HG03432 (cell line): ENCODE measurements around the gene SNX20.

Source experiments
- ATAC-seq: cut with Tn5 transposase; IDR thresholded peaks from one replicate; pipeline ENCODE4 v1.9.1; 2021; ENCODE audit warnings: mild to moderate bottlenecking, moderate library complexity; ENCODE audit not compliant: unreplicated experiment

Gene SNX20

DNA sequence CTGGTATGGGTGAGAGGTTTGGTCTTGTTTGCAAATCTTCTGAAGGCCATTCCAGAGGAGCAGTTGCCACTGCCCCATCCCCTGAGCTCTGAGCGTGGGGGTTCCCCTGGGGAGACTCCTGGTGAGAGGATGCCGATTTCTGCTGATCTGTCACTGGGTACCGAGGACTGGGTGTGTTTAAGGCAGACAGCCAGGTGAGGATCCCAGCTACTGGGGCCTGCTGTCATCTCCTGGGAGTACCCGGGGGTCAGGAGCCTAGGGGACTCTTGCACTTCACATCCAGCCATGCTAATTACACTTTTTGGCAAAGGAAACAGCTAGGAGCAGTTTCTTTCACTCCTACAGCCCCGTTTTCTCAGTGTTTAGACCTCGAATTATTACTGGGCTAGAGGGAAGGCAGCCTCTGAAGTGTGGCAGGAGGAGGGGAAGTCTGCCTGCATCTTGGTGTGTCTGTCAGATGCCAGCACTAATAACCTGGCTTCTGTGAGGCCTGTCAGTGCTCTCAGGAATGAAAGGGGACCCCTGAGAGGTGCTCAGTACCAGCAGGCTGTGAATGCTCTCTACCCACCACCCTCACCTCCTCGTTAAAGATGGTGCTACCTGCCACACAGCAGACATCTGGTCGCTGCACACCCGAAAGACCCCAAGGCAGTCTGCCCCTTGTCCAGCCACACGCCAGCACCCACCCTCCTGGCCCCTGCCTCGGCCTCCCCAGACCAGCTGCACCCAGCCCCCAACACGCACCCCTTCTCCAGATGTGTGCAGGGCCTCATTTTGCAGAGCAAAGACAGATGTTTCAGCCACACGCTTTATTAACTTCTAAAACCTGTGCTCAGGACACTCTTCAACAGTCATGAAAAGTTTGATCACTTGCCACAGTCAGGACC, 43.2 kb downstream of the SNX20 start:
- ATAC-seq = no peak

DNA sequence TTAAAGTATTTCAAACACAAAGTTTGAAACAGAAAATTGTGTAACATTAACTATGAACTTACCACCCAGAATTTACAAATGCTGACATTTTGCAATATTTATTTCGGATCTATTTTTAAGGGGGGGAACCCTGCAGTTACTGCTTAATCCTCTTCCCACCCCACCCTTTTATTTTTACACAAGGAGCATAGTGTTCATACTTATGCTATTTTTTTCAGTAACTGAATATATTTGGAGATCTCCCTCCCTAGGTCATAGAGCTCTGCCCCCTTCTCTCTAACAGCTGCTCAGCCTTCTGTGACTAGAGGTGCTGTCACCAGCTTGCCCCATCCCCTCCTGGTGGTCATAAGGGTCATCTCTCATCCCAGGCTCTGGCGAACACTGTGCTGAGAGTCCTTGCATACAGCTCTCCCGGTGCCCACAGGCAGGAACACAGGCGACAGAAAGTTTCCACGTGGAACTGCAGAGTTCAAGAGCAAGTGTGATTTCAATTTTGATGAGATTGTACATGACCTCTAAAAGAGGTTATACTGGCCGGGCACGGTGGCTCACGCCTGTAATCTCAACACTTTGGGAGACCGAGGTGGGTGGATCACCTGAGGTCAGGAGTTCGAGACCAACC, 44.2 kb downstream of the SNX20 start:
- no peak for ATAC-seq

DNA sequence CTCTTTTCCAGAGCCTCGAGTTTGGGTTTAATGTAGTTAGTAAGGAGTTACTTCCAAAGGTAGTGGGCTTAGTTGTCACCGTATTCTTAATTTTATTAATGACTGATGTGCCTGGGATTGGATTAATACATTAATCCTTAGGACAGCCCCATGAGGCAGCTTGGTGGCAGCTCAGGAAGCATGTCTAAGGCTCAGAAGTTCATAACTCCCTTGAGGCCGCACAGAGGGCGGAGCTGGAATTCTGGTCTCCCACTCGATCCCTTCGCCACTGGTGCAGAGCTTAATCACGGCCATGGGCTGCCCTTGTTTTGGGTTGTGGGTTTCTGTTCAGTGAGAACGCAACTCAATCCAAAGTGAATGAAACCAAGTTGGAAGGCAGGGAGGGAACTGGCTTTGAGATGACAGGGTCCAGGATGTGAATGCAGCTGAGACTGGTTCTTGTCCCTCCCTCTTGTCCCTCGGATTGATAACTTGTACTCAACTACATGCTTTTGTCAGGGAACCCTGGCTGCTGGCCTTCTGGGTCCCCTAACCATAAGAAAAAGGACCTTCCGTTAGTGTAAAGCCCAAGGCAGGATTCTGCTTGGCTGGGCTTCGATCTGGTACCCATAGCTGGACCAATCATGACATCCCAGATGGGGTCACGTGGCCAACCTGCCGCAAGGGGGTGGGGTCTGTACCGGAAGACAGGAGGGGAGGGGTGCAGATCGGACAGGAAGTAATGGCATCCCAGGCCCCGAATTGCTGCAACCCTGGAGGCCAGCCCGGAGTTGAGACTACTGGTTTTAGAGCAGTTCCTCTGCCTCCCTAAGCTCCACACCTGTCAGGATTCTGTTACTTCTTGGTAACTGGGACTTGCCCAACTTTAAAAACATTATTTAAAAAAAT, 45.4 kb downstream of the SNX20 start:
- no peak for ATAC-seq

GRCh38 chr16:50634947-50635346, 46.2 kb downstream of the SNX20 start:
- ATAC-seq = no peak

DNA sequence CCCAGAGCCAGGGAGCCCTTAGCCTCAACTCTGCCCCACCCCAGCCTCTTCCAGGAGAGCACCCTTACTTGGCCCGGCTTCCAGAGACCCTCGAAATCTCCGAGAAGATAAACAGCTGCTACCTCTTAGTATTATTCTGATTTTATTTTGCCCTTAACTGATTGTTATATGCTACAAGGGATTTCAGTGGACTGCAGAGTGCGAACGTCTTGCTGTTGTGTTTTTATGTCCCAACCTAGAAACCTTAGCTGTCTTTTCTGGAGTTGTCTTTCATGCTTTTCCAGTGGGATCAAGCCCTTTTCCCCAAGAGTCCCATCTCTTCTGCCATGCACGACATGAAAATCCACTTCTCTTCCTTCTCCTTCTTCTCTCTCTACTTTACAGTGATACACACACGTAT, 47.0 kb downstream of the SNX20 start:
- ATAC-seq = no peak

- no peak for ATAC-seq
Observed at GRCh38 chr16:50632927-50633800, 47.9 kb downstream of the SNX20 start.

DNA sequence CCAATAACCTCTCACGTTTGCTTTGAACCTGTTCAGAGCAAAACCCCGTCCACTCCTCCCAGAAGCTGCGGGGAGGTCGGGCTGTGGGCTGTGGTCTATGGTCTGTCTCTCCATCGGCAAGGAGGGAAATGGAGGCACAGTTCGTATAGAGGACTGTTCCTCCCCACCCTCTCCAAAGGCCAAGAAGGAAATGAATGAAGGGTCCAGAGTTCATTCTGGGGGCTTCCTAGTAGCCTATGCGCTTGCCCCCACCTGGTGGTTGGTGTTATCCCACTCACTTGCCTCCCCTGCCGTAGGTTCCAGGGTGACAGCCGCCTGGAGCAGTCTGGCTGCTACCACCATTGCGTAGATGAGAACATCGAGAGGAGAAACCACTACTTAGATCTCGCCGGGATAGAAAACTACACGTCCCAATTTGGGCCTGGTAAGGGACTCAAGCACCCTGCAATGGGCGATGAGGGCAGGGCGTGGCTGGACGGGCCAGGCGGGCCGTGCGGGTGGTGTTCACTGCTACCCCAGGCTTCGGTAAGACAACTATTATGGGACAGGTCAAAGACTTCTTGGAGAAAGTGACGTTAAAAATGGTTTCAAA, 49.0 kb downstream of the SNX20 start:
- no peak for ATAC-seq

DNA sequence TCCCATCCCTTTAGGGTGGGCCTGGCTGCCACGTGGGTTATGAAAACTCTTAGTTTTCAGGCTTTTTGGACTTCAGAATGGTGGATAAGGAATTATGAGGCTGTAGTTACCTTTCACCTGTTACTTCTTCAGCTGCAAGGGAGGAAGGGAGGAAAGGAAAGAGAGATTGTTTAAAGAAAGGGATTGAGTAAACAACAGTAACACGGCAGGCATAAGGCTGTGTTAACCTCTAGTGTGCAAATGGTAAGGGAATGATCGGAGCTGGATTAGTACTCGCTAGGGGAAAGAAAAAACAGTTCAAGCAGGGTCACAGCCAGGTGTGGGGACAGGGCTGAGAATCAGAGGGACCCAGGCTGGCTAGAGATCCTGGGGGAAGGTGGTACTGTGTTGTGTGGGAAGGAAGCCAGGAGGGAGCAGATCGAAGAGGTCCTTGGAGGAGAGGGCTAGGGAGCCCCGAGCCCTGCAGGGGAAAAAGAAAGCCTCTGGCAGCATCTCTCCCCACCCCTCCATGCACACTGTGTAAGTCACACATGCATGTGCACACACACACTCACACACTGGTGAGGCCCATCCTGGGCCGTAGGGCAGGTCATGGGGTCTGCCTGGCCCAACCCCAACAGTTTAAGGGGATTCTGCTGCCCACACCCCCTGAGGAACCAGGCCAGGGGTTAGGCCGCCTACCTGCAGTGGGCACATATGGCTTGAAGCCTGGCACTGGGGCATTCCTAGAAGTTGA, 49.7 kb downstream of the SNX20 start:
- no peak for ATAC-seq

DNA sequence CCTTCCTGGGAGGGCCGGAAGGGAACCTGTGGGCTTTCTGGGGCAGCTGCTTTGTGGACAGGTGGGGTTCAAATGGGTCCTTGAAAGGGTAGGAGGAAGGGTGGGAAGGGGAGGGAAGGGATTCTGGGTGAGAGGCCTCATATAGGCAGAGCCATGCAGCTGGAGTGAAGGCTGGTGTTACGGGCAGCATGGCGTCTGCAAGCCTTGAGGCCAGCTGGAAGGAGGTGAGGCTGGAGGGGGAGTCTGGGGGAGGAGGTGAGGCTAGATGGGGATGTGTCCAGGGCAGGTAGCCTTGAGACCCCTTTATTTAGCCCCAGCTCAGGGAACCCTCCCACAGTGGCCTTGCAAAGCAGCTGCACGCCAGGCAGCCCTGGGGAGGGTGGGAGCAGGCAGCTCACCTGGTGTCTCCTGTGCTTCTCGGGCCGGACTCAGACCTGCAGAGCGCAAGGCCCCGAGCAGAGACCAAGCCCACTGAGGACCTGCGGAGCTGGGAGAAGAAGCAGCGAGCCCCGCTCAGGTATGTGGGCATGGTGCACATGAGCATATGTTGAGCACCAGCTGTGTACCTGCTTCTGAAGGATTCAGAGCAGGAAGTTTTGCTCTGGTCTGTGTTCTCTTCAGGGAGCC, 50.6 kb downstream of the SNX20 start:
- no peak for ATAC-seq

DNA sequence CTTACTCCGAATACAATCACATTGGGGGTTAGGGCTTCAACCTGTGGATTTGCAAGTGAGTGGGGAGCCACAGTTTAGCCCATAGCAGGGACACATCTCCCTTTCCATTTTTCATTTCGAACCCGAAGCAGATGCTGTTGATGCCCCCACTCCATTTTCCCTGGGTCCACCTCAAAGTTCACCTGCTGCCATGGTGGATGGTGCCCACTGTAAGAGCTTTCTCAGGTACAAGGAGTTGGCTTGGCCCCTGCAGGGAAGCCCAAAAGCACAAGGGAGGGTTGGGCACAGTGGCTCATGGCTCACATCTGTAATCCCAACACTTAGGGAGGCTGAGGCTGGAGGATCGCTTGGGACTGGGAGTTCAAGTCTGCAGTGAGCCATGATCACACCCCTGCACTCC, 51.8 kb downstream of the SNX20 start:
- no peak for ATAC-seq

DNA sequence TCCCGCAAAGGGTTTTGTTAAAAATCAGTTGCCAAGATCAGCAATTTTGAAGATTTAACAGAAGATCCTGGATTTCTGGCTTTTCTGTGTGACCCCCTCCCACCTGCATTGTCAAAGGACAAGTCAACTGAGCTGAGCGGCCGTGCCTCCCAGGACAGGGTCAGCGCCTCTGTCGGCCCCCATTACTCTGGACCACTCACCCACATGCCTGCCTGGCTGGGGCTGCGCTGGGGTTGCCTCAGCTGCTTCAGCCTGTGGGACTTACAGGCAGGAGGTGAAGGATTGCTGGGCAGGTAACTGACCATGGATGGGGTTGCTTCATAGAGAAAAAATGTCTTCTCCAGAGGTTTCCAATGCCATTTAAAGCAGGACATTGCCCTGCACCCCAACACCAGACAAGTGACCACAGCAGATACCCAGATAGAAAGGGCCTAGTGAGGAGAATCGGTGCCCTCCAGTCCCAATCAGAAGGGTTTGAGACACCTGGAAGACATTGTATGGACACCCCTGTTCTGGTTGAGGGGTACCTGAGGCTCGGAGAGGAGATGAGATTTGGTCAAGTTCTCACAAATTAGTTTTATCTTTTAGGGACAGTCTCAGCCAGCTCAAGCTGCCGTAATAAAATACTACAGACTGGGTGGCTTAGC, 52.8 kb downstream of the SNX20 start:
- no peak for ATAC-seq

GRCh38 chr16:50627419-50627818, 53.7 kb downstream of the SNX20 start:
- no peak for ATAC-seq

GRCh38 chr16:50626868-50627267, 54.2 kb downstream of the SNX20 start:
- no peak for ATAC-seq

- no peak for ATAC-seq
Observed at GRCh38 chr16:50625374-50625773, 55.7 kb downstream of the SNX20 start.

DNA sequence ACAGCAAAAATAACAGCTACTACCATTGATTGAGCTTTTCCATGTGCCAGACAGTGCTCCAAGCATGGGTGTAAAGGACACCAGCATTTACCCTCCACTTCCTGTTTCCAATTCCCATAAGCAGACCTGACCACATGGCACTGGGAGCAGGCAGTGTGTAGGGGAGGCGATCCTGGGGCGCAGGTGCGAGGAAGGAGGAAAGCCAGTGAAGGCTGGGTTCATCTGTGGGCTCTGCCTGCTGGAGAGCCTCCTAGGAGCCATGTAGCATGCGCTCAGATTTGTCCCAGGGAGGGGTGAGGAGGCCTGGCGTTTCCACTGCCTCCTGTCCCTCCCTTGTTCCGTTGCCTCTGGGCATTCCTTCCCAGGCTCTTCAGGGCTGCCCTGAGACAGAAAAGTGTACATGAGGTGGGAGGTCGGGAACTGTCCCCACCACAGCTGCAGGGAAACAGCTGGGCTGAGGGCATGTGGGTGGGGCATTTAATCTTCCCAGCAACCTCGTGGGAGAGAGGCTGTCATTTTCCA, 56.6 kb downstream of the SNX20 start:
- no peak for ATAC-seq

- no peak for ATAC-seq
Observed at GRCh38 chr16:50622643-50623369, 58.3 kb downstream of the SNX20 start.

DNA sequence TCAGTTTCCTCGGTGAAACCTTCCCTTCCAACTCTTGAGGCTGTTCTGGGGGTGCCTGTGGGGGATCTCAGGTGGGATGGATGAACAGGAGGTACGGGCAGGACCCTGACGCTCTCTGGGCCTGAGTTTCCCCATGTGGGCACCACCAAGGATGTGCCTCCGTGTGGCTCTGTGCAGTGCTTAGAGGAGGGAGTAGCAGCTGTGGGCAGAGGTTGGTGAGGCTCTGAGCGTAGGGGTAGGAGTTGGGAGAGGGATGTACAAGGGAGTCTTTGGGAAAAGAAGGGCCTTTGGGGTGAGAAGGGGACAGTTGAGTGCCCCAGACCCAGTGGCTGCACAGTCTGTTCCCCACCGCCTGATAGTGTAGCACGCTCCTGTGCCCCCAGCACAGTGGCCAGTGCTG, 59.1 kb downstream of the SNX20 start:
- no peak for ATAC-seq
